Right ventricle myocardium inferior (tissue), 1 donor: Measurements from ENCODE around the gene RAB35. TPM values are rescaled to one million over a fixed set of nuclear protein-coding genes. Genes with fewer than 3 reads are reported as not detected.

Experiments
- ATAC-seq: fragments of 200-7000 bp; cut with Tn5 transposase; one replicate; pipeline ENCODE4 v1.9.1; 2020; ENCODE audit warnings: mild to moderate bottlenecking, moderate library complexity
- DNase-seq: peaks from one replicate; pipeline ENCODE4 v3.0.0; 2021; ENCODE audit errors: missing footprints
- intact Hi-C: fragments of 100-400 bp; cut with DNase I; formaldehyde crosslinking; loops from one replicate; pipeline ENCODE4 v1.11.0; 2022
- total RNA-seq: library from RNA; stranded (reverse); fragmentation: NEBNext Ultra II Directional; extraction: Animal tissue kit (Norgen Biotek cat#: 25700); gene quantifications from one replicate; pipeline ENCODE4 v1.2.1, GENCODE V29; 2021
- donor health status: DM: no; HTN: yes; CAD: no; lungs with severe emphysema.

Gene RAB35
- total RNA-seq, 1 donor from 2014 or later, result 25.6 TPM

- DNase-seq (peak; percentile 49), ATAC-seq (no peak)
- intact Hi-C loops, result no loop called here
Measured at GRCh38 chr12:120092551-120093335, 23.8 kb downstream of the RAB35 start.

- ATAC-seq (no peak), DNase-seq (peak; percentile 17)
- intact Hi-C loops, result no loop called here
Measured at GRCh38 chr12:120091371-120092090, 25.0 kb downstream of the RAB35 start.

- ATAC-seq (no peak), DNase-seq (peak; percentile 64)
- intact Hi-C loops, result no loop called here
Measured at GRCh38 chr12:120090626-120091295, 25.8 kb downstream of the RAB35 start.

GRCh38 chr12:120090206-120090605 lies 26.3 kb downstream of the RAB35 start:
- DNase-seq (peak; percentile 3), ATAC-seq (no peak)
- intact Hi-C loops, result no loop called here

- no peak for DNase-seq
- intact Hi-C loops, result no loop called here
- ATAC-seq, result no peak
Measured at GRCh38 chr12:120089796-120090195, 26.8 kb downstream of the RAB35 start.

- ATAC-seq, result no peak
- DNase-seq, result no peak
- intact Hi-C loops, result no loop called here
Measured at GRCh38 chr12:120089105-120089504, 27.4 kb downstream of the RAB35 start.

GRCh38 chr12:120086801-120087621 lies 29.5 kb downstream of the RAB35 start:
- ATAC-seq, result peak; percentile 98
- peak; percentile 99 for DNase-seq
- intact Hi-C loops, result no loop called here

- intact Hi-C loops, result no loop called here
- ATAC-seq (no peak), DNase-seq (no peak)
Measured at GRCh38 chr12:120085920-120086645, 30.5 kb downstream of the RAB35 start.

GRCh38 chr12:120081641-120082040 lies 34.9 kb downstream of the RAB35 start:
- intact Hi-C loops, result no loop called here
- ATAC-seq (no peak), DNase-seq (no peak)

- intact Hi-C loops, result loop anchor here (10.0 kb wide), 1 partner anchor 95 kb away; the partner anchor contains the start of gene BICDL1
- no peak for ATAC-seq
Measured at GRCh38 chr12:120079411-120080400, 36.8 kb downstream of the RAB35 start.

GRCh38 chr12:120078868-120079267 lies 37.7 kb downstream of the RAB35 start:
- no peak for ATAC-seq
- no peak for DNase-seq
- intact Hi-C loops, result loop anchor here (10.0 kb wide), 1 partner anchor 94 kb away; the partner anchor contains the start of gene BICDL1

More at GRCh38 chr12:120079411-120080400, 36.8 kb downstream of the RAB35 start:
- DNase-seq, result no peak

GRCh38 chr12:120077260-120077659 lies 39.3 kb downstream of the RAB35 start:
- DNase-seq (no peak), ATAC-seq (no peak)
- intact Hi-C loops, result loop anchor here (10.0 kb wide), 1 partner anchor 92 kb away; the partner anchor contains the start of gene BICDL1

- ATAC-seq (no peak), DNase-seq (no peak)
- intact Hi-C loops, result loop anchor here (10.0 kb wide), 1 partner anchor 92 kb away; the partner anchor contains the start of gene BICDL1
Measured at GRCh38 chr12:120076651-120077050, 39.9 kb downstream of the RAB35 start.

GRCh38 chr12:120075034-120075616 lies 41.4 kb downstream of the RAB35 start:
- intact Hi-C loops, result loop anchor here (10.0 kb wide), 1 partner anchor 90 kb away; the partner anchor contains the start of gene BICDL1
- DNase-seq, result no peak
- no peak for ATAC-seq

GRCh38 chr12:120072472-120073249 lies 43.9 kb downstream of the RAB35 start:
- ATAC-seq (no peak), DNase-seq (no peak)
- intact Hi-C loops, result loop anchor here (10.0 kb wide), 1 partner anchor 88 kb away; the partner anchor contains the start of gene BICDL1
